Measurements from ENCODE around the gene METTL26. TPM values are rescaled to one million over a fixed set of nuclear protein-coding genes. Genes with fewer than 3 reads are reported as not detected.
A peak's percentile ranks its signal among the peaks of the same experiment; 100 is the strongest.

The METTL26 gene
- total and polyA plus RNA-seq, 2 of the 4 experiments (the other 2 are of a cell fraction): 46.8 to 128 TPM

DNA sequence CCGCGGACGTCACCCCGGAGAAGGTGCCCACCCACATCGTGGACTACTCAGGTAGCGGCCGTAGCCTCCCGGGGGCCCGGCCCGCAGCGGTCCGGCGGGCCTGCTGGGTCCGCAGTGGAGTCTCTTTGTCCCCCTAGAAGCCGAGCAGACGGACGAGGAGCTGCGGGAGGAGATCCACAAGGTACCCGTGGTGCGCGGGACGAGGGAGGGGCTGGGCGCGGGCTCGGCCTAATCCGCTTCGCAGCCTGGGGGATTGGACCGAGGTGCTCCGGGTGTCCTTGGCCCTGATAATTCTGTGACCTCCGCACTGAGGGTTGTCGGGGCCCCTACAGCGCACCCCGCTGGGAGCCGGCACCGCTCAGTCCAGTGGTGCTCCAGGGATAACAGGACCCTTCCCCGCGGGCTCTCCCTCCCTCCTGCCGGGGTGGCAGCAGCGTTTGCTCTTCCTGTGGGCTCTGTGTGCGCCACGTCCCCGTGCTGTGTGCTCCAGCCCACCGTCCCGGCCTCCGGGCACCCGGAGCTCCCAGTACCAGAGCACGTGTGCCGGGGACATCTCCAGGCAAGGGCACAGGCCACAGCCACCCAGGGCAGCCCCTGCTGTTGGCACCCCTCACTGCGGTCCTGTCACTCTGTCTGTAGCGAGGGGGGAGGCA lies 32.5 kb upstream of the METTL26 start:
- CTCF ChIA-PET: no interaction called here
- no peak overlapping the region for H3K56ac ChIP-seq (ENCODE audit: extremely low read depth, insufficient read depth, low read length)
- in situ Hi-C loops (cut with MboI; ENCODE audit: low sequenced_read_pairs): no loop called here
- peak overlapping the region; percentile 68 for H3K4me3 ChIP-seq (ENCODE audit: insufficient read depth, low read depth, low read length)
- H2AK9ac ChIP-seq (replicated peaks; ENCODE audit: low read depth, low read length, poor library complexity): peak overlapping the region; percentile 100
- intact Hi-C loops (cut with micrococcal nuclease): no loop called here
- H3K4me2 ChIP-seq (ENCODE audit: low read depth, low read length): peak overlapping the region; percentile 93
- peak overlapping the region in 1 of 2 experiments; percentile 66; a peak in 2 of 4 replicates for H4K8ac ChIP-seq (ENCODE audit: low read depth in 2 of 2, low read length in 2 of 2)
- WGBS, 2 experiments (ENCODE audit: extremely low coverage in 2 of 2, insufficient read length in 1 of 2): 14% methylated on average over 28 of the region's 50 CpGs; no CpG with 5 or more reads in 1 of the 2 experiments
- no peaks in the 10 kb centered on the region for H3K9me3 ChIP-seq (ENCODE audit: control insufficient read depth, insufficient read depth, low read length)
- H3K27me3 ChIP-seq (ENCODE audit: control insufficient read depth, insufficient read depth, low read length): no peaks in the 10 kb centered on the region
- POLR2A ChIA-PET (ENCODE audit: unreplicated experiment): no interaction called here
- TF ChIP-seq RAD21 (IDR thresholded peaks at IDR 0.05; ENCODE audit: low read length) (no peak), CHD1 (IDR thresholded peaks at IDR 0.05; ENCODE audit: low read depth, low read length) (no peak), MAZ (IDR thresholded peaks at IDR 0.05; ENCODE audit: borderline replicate concordance, low read depth, low read length) (peak; percentile 21; the same call in 1 of the 2 replicates)
- peak overlapping the region; percentile 69 for H3K27ac ChIP-seq (ENCODE audit: insufficient read depth, low read length)
- no peak overlapping the region for H2BK120ac ChIP-seq (ENCODE audit: low read depth, low read length)
- H3K14ac ChIP-seq (replicated peaks; ENCODE audit: low read depth, low read length): peak overlapping the region; percentile 71; the same call in 1 of the 2 replicates
- peaks cover 13% of the 10 kb centered on the region for H4K20me1 ChIP-seq (ENCODE audit: insufficient read depth, low read length)
- peak overlapping the region; percentile 71; the same call in 1 of the 2 replicates for H4K91ac ChIP-seq (ENCODE audit: insufficient read depth, low read depth, low read length)
- H2BK5ac ChIP-seq (ENCODE audit: low read depth, low read length, poor library complexity, severe bottlenecking): peak overlapping the region; percentile 56
- H3K23ac ChIP-seq (ENCODE audit: low read depth, low read length): peak overlapping the region; percentile 38; the same call in 1 of the 2 replicates
- peaks cover 6% of the 10 kb centered on the region for H3K9me1 ChIP-seq (ENCODE audit: insufficient read depth, low read length)
- peak overlapping the region; percentile 87 for H3K4ac ChIP-seq (ENCODE audit: low read depth, low read length)
- H3K79me1 ChIP-seq (ENCODE audit: low read depth in 1 of 2, low read length in 2 of 2): peaks cover 0 to 28% of the 10 kb centered on the region in 2 experiments; a peak in 1 of 4 replicates
- no peak overlapping the region for H2BK15ac ChIP-seq (ENCODE audit: low read depth, low read length)
- H2BK20ac ChIP-seq (ENCODE audit: low read depth, low read length): no peak overlapping the region
- H3K36me3 ChIP-seq (ENCODE audit: control insufficient read depth, insufficient read depth, low read length): peaks cover 41% of the 10 kb centered on the region
- ATAC-seq (ENCODE audit: low read depth): peak; percentile 19
- peak overlapping the region; percentile 76 for H3K9ac ChIP-seq (ENCODE audit: low read depth, low read length)
- dilution Hi-C loops (cut with HindIII; ENCODE audit: low sequenced_read_pairs, unreplicated experiment): no loop called here
- BruUV-seq (replicated peaks): no TSS peak
- peaks cover 6% of the 10 kb centered on the region for H3K4me1 ChIP-seq (ENCODE audit: control insufficient read depth, insufficient read depth, low read length)
- no peak for DNase-seq
- peak overlapping the region; percentile 81 for H2AK5ac ChIP-seq (ENCODE audit: low read depth, low read length)
- no peak overlapping the region for H3K18ac ChIP-seq (ENCODE audit: low read depth, low read length)
- peak overlapping the region; percentile 97 for H2AFZ ChIP-seq (replicated peaks; ENCODE audit: low read length, poor library complexity)
- H4K5ac ChIP-seq (ENCODE audit: low read depth, low read length): no peak overlapping the region

Data from IMR-90 (cell line).